ENCODE data around the gene EHD3.

The EHD3 gene

GRCh38 chr2:31227711-31228125 lies 6.2 kb upstream of the EHD3 start:
- H3K4me1 ChIP-seq (ENCODE audit: insufficient read depth, low read length, poor library complexity, severe bottlenecking) = no peaks in the 10 kb centered on the region
- no peaks in the 10 kb centered on the region for H3K27me3 ChIP-seq (ENCODE audit: insufficient read depth, low read length, poor library complexity, severe bottlenecking)
- H4K20me1 ChIP-seq (ENCODE audit: insufficient read depth, low read length, poor library complexity, severe bottlenecking) = no peaks in the 10 kb centered on the region
- H2AFZ ChIP-seq (ENCODE audit: low read length) = no peak overlapping the region
- no peak overlapping the region for H3K9ac ChIP-seq (ENCODE audit: low read depth, low read length, poor library complexity, severe bottlenecking)
- H3K9me3 ChIP-seq (ENCODE audit: insufficient read depth, low read depth, low read length) = no peaks in the 10 kb centered on the region
- no peak overlapping the region for H3K4me3 ChIP-seq (ENCODE audit: low read length, poor library complexity, severe bottlenecking)
- H3K36me3 ChIP-seq (ENCODE audit: insufficient read depth, low read length) = no peaks in the 10 kb centered on the region
- no peaks in the 10 kb centered on the region for H3K9me2 ChIP-seq (replicated peaks; ENCODE audit: low read depth, low read length)
- TF ChIP-seq EZH2phosphoT487 (IDR thresholded peaks at IDR 0.05; ENCODE audit: borderline replicate concordance) = no peak
- TF ChIP-seq CTCF (conservative IDR thresholded peaks at IDR 0.05; ENCODE audit: low read length) = no peak
- H3F3A ChIP-seq (ENCODE audit: low read depth) = no peaks in the 10 kb centered on the region
- H3K4me2 ChIP-seq (ENCODE audit: low read depth, low read length, poor library complexity, severe bottlenecking) = no peak overlapping the region
- no peaks in the 10 kb centered on the region for H3K79me2 ChIP-seq (ENCODE audit: insufficient read depth, low read length)

- H3K36me3 ChIP-seq (ENCODE audit: insufficient read depth, low read length) = no peaks in the 10 kb centered on the region
- no peak overlapping the region for H3K4me3 ChIP-seq (ENCODE audit: low read length, poor library complexity, severe bottlenecking)
- no peak for TF ChIP-seq EZH2phosphoT487 (IDR thresholded peaks at IDR 0.05; ENCODE audit: borderline replicate concordance)
- no peak for TF ChIP-seq CTCF (conservative IDR thresholded peaks at IDR 0.05; ENCODE audit: low read length)
- no peaks in the 10 kb centered on the region for H3F3A ChIP-seq (ENCODE audit: low read depth)
- no peaks in the 10 kb centered on the region for H3K27me3 ChIP-seq (ENCODE audit: insufficient read depth, low read length, poor library complexity, severe bottlenecking)
- H3K4me1 ChIP-seq (ENCODE audit: insufficient read depth, low read length, poor library complexity, severe bottlenecking) = peaks cover 7% of the 10 kb centered on the region
- H2AFZ ChIP-seq (ENCODE audit: low read length) = no peak overlapping the region
- no peaks in the 10 kb centered on the region for H3K9me3 ChIP-seq (ENCODE audit: insufficient read depth, low read depth, low read length)
- no peaks in the 10 kb centered on the region for H4K20me1 ChIP-seq (ENCODE audit: insufficient read depth, low read length, poor library complexity, severe bottlenecking)
- H3K4me2 ChIP-seq (ENCODE audit: low read depth, low read length, poor library complexity, severe bottlenecking) = no peak overlapping the region
- no peak overlapping the region for H3K9ac ChIP-seq (ENCODE audit: low read depth, low read length, poor library complexity, severe bottlenecking)
- H3K79me2 ChIP-seq (ENCODE audit: insufficient read depth, low read length) = no peaks in the 10 kb centered on the region
- H3K9me2 ChIP-seq (replicated peaks; ENCODE audit: low read depth, low read length) = no peaks in the 10 kb centered on the region
These were observed 5.2 kb upstream of the EHD3 start for GRCh38 chr2:31228717-31229116.

- Histone ChIP-seq H3K4me1 (ENCODE audit: insufficient read depth, low read length, poor library complexity, severe bottlenecking) (peaks cover 7% of the 10 kb centered on the region), H3K36me3 (ENCODE audit: insufficient read depth, low read length) (no peaks in the 10 kb centered on the region), H3K9me2 (replicated peaks; ENCODE audit: low read depth, low read length) (no peaks in the 10 kb centered on the region)
These were observed 3.2 kb upstream of the EHD3 start for GRCh38 chr2:31230751-31231150.

More at GRCh38 chr2:31230751-31231150, 3.2 kb upstream of the EHD3 start:
- H3K9ac ChIP-seq (ENCODE audit: low read depth, low read length, poor library complexity, severe bottlenecking) = no peak overlapping the region
- H4K20me1 ChIP-seq (ENCODE audit: insufficient read depth, low read length, poor library complexity, severe bottlenecking) = no peaks in the 10 kb centered on the region
- no peaks in the 10 kb centered on the region for H3K79me2 ChIP-seq (ENCODE audit: insufficient read depth, low read length)
- H3K9me3 ChIP-seq (ENCODE audit: insufficient read depth, low read depth, low read length) = no peaks in the 10 kb centered on the region
- H3K4me2 ChIP-seq (ENCODE audit: low read depth, low read length, poor library complexity, severe bottlenecking) = no peak overlapping the region
- H3F3A ChIP-seq (ENCODE audit: low read depth) = no peaks in the 10 kb centered on the region
- no peak overlapping the region for H3K4me3 ChIP-seq (ENCODE audit: low read length, poor library complexity, severe bottlenecking)
- TF ChIP-seq EZH2phosphoT487 (IDR thresholded peaks at IDR 0.05; ENCODE audit: borderline replicate concordance) = no peak
- TF ChIP-seq CTCF (conservative IDR thresholded peaks at IDR 0.05; ENCODE audit: low read length) = no peak
- no peak overlapping the region for H2AFZ ChIP-seq (ENCODE audit: low read length)
- no peaks in the 10 kb centered on the region for H3K27me3 ChIP-seq (ENCODE audit: insufficient read depth, low read length, poor library complexity, severe bottlenecking)

Measured in Loucy (cell line).